Central memory CD8-positive, alpha-beta T cell (primary cell): ENCODE data around the gene THEMIS.
"Not testable (repeated sequence)": the region's sequence is repeated elsewhere in the genome, so short reads cannot be mapped to it uniquely, and the experiment has no call there.

Source experiments
- ATAC-seq: fragments of 150-1000 bp; cut with Tn5 transposase; replicated peaks from 2 replicates; pipeline ENCODE4 v1.10.0; 2022; ENCODE audit warnings: mild to moderate bottlenecking, moderate FRiP score, moderate number of reproducible peaks; ENCODE audit not compliant: poor library complexity, severe bottlenecking; ENCODE audit errors: extremely low read depth
- DNase-seq, 2 donors: peaks; one replicate each; pipeline ENCODE4 v3.0.0; 2021; ENCODE audit warnings: low spot score in 2 of 2
- H3K27ac Mint-ChIP-seq: one replicate; pipeline ENCODE4 v1.8.0; 2022; ENCODE audit warnings: low read depth, mild to moderate bottlenecking, moderate library complexity, mixed read lengths
- H3K27me3 Mint-ChIP-seq: one replicate; pipeline ENCODE4 v1.8.0; 2022; ENCODE audit warnings: mixed read lengths
- H3K36me3 Mint-ChIP-seq: one replicate; pipeline ENCODE4 v1.8.0; 2022; ENCODE audit warnings: mild to moderate bottlenecking, moderate library complexity, mixed read lengths; ENCODE audit not compliant: insufficient read depth
- H3K4me1 Mint-ChIP-seq: one replicate; pipeline ENCODE4 v1.8.0; 2022; ENCODE audit warnings: mixed read lengths
- H3K4me3 Mint-ChIP-seq: one replicate; pipeline ENCODE4 v1.8.0; 2022; ENCODE audit warnings: mild to moderate bottlenecking, moderate library complexity, mixed read lengths
- H3K9me3 Mint-ChIP-seq: one replicate; pipeline ENCODE4 v1.8.0; 2022; ENCODE audit warnings: mixed read lengths

The THEMIS gene

GRCh38 chr6:127933137-127933536, 32.3 kb upstream of the THEMIS start:
- peak overlapping the region; percentile 91 for H3K27ac Mint-ChIP-seq
- DNase-seq (no peak), ATAC-seq (no peak)
- H3K27me3 Mint-ChIP-seq = no peaks in the 10 kb centered on the region
- H3K4me3 Mint-ChIP-seq = no peak overlapping the region
- H3K36me3 Mint-ChIP-seq = peaks cover 7% of the 10 kb centered on the region
- peaks cover 7% of the 10 kb centered on the region for H3K9me3 Mint-ChIP-seq
- peaks cover 38% of the 10 kb centered on the region for H3K4me1 Mint-ChIP-seq

GRCh38 chr6:127932708-127933107, 31.9 kb upstream of the THEMIS start:
- peak overlapping the region; percentile 91 for H3K27ac Mint-ChIP-seq
- peaks cover 7% of the 10 kb centered on the region for H3K36me3 Mint-ChIP-seq
- H3K27me3 Mint-ChIP-seq = no peaks in the 10 kb centered on the region
- peaks cover 33% of the 10 kb centered on the region for H3K4me1 Mint-ChIP-seq
- peaks cover 7% of the 10 kb centered on the region for H3K9me3 Mint-ChIP-seq
- no peak overlapping the region for H3K4me3 Mint-ChIP-seq
- ATAC-seq = no peak
- DNase-seq = no peak

- peaks cover 39% of the 10 kb centered on the region for H3K4me1 Mint-ChIP-seq
- not testable (repeated sequence) for ATAC-seq, H3K4me3 Mint-ChIP-seq, H3K27me3 Mint-ChIP-seq, DNase-seq, H3K36me3 Mint-ChIP-seq, H3K27ac Mint-ChIP-seq
- peaks cover 14% of the 10 kb centered on the region for H3K9me3 Mint-ChIP-seq
Observed at GRCh38 chr6:127926441-127926840, 25.6 kb upstream of the THEMIS start.

GRCh38 chr6:127924440-127924839, 23.6 kb upstream of the THEMIS start:
- peak; percentile 71 for ATAC-seq
- Mint-ChIP-seq H3K36me3 (peaks cover 4% of the 10 kb centered on the region), H3K4me1 (peaks cover 46% of the 10 kb centered on the region), H3K9me3 (peaks cover 14% of the 10 kb centered on the region), H3K27ac (peak overlapping the region; percentile 35), H3K27me3 (no peaks in the 10 kb centered on the region), H3K4me3 (peak overlapping the region; percentile 14)
- DNase-seq = no peak

DNA sequence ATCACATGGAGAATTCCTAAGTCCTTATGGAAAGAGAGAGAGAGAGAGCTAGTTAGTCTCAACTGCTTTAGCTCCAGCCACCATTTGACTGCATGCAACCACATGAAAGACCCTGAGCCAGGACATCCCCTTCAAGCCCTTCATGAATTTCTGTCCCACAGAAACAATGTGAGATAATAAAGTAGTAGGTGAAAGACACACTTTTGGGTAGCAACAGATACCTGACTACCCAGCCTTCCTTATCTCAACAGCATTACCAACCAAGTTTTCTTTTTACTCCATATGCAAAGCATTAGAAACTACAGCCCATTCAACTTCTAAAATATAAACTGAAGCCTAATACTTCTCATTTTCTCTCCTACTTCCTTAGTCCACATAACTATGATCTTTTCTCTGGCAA, 23.2 kb upstream of the THEMIS start:
- Mint-ChIP-seq H3K9me3 (peaks cover 13% of the 10 kb centered on the region), H3K4me3 (peak overlapping the region; percentile 14), H3K36me3 (peaks cover 5% of the 10 kb centered on the region), H3K4me1 (peaks cover 50% of the 10 kb centered on the region), H3K27ac (peak overlapping the region; percentile 35), H3K27me3 (no peaks in the 10 kb centered on the region)
- no peak for DNase-seq
- no peak for ATAC-seq

DNA sequence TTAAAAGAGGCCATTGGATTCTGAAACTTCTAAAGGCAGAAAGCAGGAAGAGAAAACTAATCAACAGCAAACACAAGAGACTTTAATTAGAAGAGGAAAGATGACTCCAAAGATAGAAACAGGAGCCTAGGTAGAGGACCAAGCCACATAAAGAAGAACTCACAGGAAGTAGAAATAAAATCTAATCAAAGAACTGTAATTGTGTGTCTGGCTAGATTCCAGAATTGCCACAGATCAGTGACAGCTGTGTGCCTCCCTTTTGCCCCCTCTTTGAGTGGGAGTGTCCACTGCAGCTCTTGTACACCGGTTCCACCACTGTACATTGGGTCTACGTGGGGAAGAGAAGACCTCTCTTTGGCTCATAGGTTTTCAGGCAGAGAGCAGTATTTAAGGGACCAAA, 22.3 kb upstream of the THEMIS start:
- DNase-seq = no peak
- peaks cover 55% of the 10 kb centered on the region for H3K4me1 Mint-ChIP-seq

GRCh38 chr6:127921982-127922381, 21.1 kb upstream of the THEMIS start:
- no peaks in the 10 kb centered on the region for H3K9me3 Mint-ChIP-seq

More for the DNA sequence above, 22.3 kb upstream of the THEMIS start:
- peaks cover 7% of the 10 kb centered on the region for H3K9me3 Mint-ChIP-seq
- H3K36me3 Mint-ChIP-seq = peaks cover 7% of the 10 kb centered on the region
- ATAC-seq = no peak
- no peaks in the 10 kb centered on the region for H3K27me3 Mint-ChIP-seq
- H3K27ac Mint-ChIP-seq = peak overlapping the region; percentile 56
- H3K4me3 Mint-ChIP-seq = peak overlapping the region; percentile 54

DNA sequence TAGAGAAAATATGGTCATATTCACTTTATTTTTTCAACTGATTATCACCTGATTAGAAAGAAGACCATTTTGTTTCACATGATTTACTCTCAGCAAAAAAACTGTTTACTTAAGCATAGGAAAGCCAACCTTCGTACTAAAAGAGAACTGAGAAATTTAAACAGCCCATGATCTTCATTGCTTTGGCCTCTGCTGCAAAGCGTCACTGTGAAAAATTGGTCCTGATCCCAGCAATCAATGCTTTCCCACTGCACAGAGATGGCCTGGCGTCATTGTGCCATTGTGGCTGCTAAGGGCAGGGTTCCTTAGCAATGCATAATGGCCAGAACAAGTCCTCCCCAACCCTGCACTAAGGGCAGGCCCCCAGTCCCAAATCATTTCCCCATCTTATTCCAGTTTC, 19.9 kb upstream of the THEMIS start:
- H3K27ac Mint-ChIP-seq = no peak overlapping the region
- ATAC-seq = no peak

More at GRCh38 chr6:127921982-127922381, 21.1 kb upstream of the THEMIS start:
- H3K4me1 Mint-ChIP-seq = peaks cover 58% of the 10 kb centered on the region
- H3K27ac Mint-ChIP-seq = peak overlapping the region; percentile 56
- DNase-seq (no peak), ATAC-seq (no peak)
- H3K4me3 Mint-ChIP-seq = peak overlapping the region; percentile 54
- H3K36me3 Mint-ChIP-seq = peaks cover 7% of the 10 kb centered on the region
- no peaks in the 10 kb centered on the region for H3K27me3 Mint-ChIP-seq

DNA sequence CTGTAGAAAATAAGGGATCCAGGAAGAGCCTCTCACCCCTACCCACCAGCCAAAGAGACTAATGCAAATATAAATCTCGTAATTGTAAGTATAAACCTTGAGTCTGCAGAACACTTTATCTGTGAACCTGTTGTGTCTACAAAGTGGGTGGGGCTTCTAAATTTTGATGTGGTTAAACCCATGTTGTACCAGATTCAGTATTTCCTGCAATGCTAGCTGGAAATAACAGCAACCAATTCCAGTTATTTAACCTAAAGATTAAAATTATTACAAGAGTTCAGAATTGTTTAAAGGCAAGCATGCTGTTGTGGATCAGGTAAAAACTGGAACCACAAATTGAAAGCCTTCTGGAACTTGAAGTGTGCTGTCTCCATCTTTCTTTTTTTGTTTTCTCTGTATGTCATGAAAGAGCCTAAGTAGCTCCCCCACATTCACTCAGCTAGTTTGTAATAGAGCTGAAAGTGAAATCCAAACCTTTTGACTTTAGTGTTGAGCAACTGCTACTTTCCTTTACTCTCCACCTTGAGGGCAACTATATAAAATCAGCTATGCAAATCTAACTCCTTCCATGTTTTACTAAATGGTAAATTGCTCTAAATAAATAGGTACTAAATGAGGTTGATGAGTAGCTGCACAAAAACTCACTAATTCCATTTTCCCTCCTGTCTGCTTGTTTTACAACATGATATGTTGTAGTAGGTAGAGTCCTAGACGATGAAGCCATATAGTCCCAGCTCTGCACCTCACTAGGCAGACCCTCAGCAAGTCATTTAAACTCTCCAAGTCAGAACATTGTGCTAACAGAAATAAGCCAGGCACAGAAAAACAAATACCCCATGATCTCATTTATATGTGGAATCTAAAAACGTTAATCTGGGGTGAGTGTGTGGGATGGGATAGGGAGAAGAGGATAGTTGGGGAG, 17.9 kb upstream of the THEMIS start:
- no peaks in the 10 kb centered on the region for H3K9me3 Mint-ChIP-seq
- DNase-seq (no peak), ATAC-seq (peak; percentile 74)
- no peaks in the 10 kb centered on the region for H3K27me3 Mint-ChIP-seq
- peaks cover 54% of the 10 kb centered on the region for H3K4me1 Mint-ChIP-seq
- peak overlapping the region; percentile 88 for H3K4me3 Mint-ChIP-seq
- H3K36me3 Mint-ChIP-seq = peaks cover 18% of the 10 kb centered on the region
- peak overlapping the region; percentile 85 for H3K27ac Mint-ChIP-seq

More for the DNA sequence above, 19.9 kb upstream of the THEMIS start:
- Mint-ChIP-seq H3K9me3 (no peaks in the 10 kb centered on the region), H3K36me3 (peaks cover 10% of the 10 kb centered on the region), H3K4me1 (peaks cover 64% of the 10 kb centered on the region), H3K4me3 (no peak overlapping the region), H3K27me3 (no peaks in the 10 kb centered on the region)
- DNase-seq = no peak

GRCh38 chr6:127917766-127918165, 16.9 kb upstream of the THEMIS start:
- DNase-seq (no peak), ATAC-seq (no peak)
- Mint-ChIP-seq H3K36me3 (peaks cover 21% of the 10 kb centered on the region), H3K27me3 (no peaks in the 10 kb centered on the region), H3K4me1 (peaks cover 53% of the 10 kb centered on the region), H3K4me3 (peak overlapping the region; percentile 88), H3K27ac (peak overlapping the region; percentile 85), H3K9me3 (no peaks in the 10 kb centered on the region)

DNA sequence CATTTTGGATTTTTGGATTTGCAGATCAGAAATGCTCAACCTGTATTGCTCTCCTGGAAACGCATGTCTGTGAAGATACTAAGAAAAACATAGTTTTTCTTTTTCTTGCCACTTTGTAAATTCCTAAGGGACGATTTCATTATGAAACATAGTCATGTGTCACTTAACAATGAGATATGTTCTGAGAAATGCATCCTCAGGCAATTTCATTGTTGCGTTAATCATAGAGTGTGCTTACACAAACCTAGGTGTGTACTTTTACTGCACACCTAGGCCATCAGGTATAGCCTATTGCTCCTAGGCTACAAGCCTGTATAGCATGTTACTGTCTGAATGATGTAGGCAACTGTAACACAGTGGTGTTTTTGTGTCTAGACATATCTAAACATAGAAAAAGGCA, 13.4 kb upstream of the THEMIS start:
- Mint-ChIP-seq H3K27me3 (no peaks in the 10 kb centered on the region), H3K4me3 (peak overlapping the region; percentile 81), H3K36me3 (peaks cover 25% of the 10 kb centered on the region), H3K27ac (peak overlapping the region; percentile 81), H3K9me3 (no peaks in the 10 kb centered on the region), H3K4me1 (peaks cover 48% of the 10 kb centered on the region)
- DNase-seq (no peak), ATAC-seq (no peak)

DNA sequence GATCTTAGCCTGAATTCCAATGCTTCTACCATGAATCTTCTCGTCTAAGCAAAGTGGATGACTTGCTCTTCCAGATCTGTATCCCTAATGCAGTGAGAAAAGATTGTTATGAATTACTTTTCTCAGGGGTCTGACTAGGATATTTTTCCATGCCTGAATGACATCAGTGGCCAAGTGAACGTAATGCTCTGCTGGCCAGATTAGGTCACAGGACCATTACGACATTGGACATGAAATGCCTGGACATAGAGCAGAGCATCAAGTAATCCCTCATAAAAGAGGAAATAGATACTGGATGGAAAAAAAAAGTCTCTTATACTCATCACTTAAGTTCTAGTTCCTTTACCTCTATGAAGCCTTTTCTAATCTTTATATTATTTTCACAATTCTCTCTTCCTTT, 12.1 kb upstream of the THEMIS start:
- H3K4me3 Mint-ChIP-seq = no peak overlapping the region
- DNase-seq (no peak), ATAC-seq (no peak)
- H3K4me1 Mint-ChIP-seq = peaks cover 51% of the 10 kb centered on the region
- no peaks in the 10 kb centered on the region for H3K27me3 Mint-ChIP-seq
- H3K9me3 Mint-ChIP-seq = no peaks in the 10 kb centered on the region
- peak overlapping the region; percentile 64 for H3K27ac Mint-ChIP-seq
- H3K36me3 Mint-ChIP-seq = peaks cover 22% of the 10 kb centered on the region
